Bronchial epithelial cell (primary cell): Measurements from ENCODE around the gene ALOXE3. TPM values are rescaled to one million over a fixed set of nuclear protein-coding genes. Genes with fewer than 3 reads are reported as not detected.
"Not testable (repeated sequence)": the region's sequence is repeated elsewhere in the genome, so short reads cannot be mapped to it uniquely, and the experiment has no call there.

ENCODE experiments used
- DNase-seq: peaks from one replicate; pipeline ENCODE4 v3.0.0-alpha.2; 2010; ENCODE audit warnings: low read depth
- FAIRE-seq: peaks from 2 replicates; lab custom pipeline; 2011; peaks lifted over from hg19 to GRCh38; lab: Jason Lieb, UNC
- H3K27me3 ChIP-seq: 2 replicates; pipeline ENCODE4 v1.5.1; 2011; ENCODE audit warnings: low read length; ENCODE audit not compliant: control insufficient read depth, insufficient read depth
- H3K36me3 ChIP-seq: 2 replicates; pipeline ENCODE4 v1.5.1; 2011; ENCODE audit warnings: low read length; ENCODE audit not compliant: control insufficient read depth, insufficient read depth
- H3K4me3 ChIP-seq: 2 replicates; pipeline ENCODE4 v1.5.1; 2011; ENCODE audit warnings: mild to moderate bottlenecking, low read depth, low read length, control low read depth
- total RNA-seq: library from RNA; depleted of rRNA; stranded (reverse); fragments of >200 nt; gene quantifications from 2 replicates; pipeline ENCODE4 v1.2.1, GENCODE V29; 2014
- TF ChIP-seq, protein P1 (sequence below): IDR thresholded peaks from 2 replicates; pipeline ENCODE4 v1.5.1; 2011; ENCODE audit warnings: mild to moderate bottlenecking, moderate library complexity, low read length, control low read depth, inconsistent platforms; ENCODE audit not compliant: insufficient read depth, severe bottlenecking

ALOXE3 gene
- total RNA-seq, 1 donor from 2014 or later: 1.3 TPM

GRCh38 chr17:8109661-8110455 is 8.5 kb downstream of the ALOXE3 start:
- no peak for FAIRE-seq
- H3K27me3 ChIP-seq: peaks cover 3% of the 10 kb centered on the region
- DNase-seq: peak; percentile 42
- no peaks in the 10 kb centered on the region for H3K36me3 ChIP-seq
- peak overlapping the region; percentile 42 for H3K4me3 ChIP-seq
- TF ChIP-seq, protein P1, sequence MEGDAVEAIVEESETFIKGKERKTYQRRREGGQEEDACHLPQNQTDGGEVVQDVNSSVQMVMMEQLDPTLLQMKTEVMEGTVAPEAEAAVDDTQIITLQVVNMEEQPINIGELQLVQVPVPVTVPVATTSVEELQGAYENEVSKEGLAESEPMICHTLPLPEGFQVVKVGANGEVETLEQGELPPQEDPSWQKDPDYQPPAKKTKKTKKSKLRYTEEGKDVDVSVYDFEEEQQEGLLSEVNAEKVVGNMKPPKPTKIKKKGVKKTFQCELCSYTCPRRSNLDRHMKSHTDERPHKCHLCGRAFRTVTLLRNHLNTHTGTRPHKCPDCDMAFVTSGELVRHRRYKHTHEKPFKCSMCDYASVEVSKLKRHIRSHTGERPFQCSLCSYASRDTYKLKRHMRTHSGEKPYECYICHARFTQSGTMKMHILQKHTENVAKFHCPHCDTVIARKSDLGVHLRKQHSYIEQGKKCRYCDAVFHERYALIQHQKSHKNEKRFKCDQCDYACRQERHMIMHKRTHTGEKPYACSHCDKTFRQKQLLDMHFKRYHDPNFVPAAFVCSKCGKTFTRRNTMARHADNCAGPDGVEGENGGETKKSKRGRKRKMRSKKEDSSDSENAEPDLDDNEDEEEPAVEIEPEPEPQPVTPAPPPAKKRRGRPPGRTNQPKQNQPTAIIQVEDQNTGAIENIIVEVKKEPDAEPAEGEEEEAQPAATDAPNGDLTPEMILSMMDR: peak; percentile 96

DNA sequence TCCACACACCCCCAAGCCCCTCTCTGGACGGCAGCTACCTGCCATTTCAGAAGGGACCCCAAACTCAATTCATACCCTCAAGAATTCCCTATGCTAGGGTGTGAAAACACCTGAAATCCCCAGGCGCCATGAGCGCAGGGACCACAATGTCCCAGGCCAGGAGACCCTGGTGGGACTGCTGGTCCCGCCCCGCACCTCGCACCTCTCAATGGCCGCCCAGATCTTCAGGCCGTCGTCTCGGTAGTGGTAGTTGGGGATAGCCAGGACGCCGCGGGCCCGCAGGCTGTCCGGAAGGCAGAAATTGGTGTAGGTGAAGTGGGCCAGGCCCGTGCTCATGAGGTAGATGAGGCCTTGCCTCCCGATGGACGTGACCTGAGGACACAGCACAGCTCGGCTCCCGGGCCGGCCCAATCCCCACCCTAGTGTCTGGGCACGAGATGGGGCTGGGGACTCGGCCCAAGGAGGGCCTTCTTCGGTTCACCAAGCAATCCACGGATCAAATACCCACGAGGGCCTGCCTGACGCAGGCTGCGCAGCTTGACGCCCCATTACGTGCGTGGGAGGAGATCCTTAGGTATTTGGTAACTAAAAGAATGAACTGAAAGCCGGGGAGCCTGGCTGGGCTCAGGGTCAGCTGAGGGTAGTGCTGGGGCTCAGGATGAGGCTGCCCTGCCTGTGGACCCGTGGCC is 9.2 kb downstream of the ALOXE3 start:
- DNase-seq (no peak), FAIRE-seq (no peak)
- H3K36me3 ChIP-seq: no peaks in the 10 kb centered on the region
- TF ChIP-seq, protein P1: no peak
- no peak overlapping the region for H3K4me3 ChIP-seq
- no peaks in the 10 kb centered on the region for H3K27me3 ChIP-seq

DNA sequence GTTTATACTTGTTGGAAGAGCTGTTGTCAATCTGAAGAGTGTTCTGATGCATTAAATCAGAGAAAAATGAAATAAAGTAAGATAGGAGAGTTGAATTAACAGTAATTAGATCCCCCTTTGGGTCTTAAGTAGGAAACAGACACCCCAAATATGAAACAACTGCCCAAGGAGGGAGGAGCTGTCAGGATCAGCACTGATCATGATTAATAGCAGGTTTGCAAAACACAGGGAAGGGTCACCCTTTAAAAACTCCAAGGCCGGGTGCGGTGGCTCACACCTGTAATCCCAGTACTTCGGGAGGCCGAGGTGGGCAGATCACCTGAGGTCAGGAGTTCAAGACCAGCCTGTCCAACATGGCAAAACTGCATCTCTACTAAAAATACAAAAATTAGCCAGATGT is 11.3 kb downstream of the ALOXE3 start:
- DNase-seq, H3K4me3 ChIP-seq, H3K27me3 ChIP-seq, H3K36me3 ChIP-seq, FAIRE-seq: not testable (repeated sequence)

DNA sequence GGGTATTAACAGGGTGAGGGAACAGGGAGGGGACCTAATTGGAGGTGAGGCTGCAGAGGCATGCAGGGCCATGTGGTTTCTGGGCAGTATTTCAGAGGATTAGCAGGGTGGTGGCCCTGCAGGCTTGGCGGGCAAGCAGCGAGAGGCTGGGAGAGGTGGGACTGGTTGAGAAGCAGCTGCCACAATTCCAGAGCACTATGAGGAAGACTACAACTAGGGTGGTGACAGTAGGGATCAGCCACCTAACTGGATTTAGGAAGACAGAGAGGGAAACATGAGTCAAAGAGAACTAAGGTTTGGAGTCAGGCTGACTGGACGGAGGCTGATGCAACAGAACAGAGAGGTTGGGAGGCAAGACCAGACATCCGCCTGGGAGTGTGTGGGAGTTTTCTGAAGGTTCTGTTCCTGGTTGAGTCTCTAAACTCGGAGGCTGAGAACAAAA is 12.3 kb downstream of the ALOXE3 start:
- Histone ChIP-seq H3K27me3 (no peaks in the 10 kb centered on the region), H3K36me3 (no peaks in the 10 kb centered on the region), H3K4me3 (no peak overlapping the region)
- TF ChIP-seq, protein P1: no peak
- FAIRE-seq (peak; percentile 90), DNase-seq (peak; percentile 91)

GRCh38 chr17:8104911-8105310 is 13.4 kb downstream of the ALOXE3 start:
- FAIRE-seq: no peak
- Histone ChIP-seq H3K27me3 (no peaks in the 10 kb centered on the region), H3K36me3 (no peaks in the 10 kb centered on the region), H3K4me3 (no peak overlapping the region)
- TF ChIP-seq, protein P1: no peak
- no peak for DNase-seq

- Histone ChIP-seq H3K4me3 (no peak overlapping the region), H3K36me3 (no peaks in the 10 kb centered on the region), H3K27me3 (no peaks in the 10 kb centered on the region)
- TF ChIP-seq, protein P1: no peak
- FAIRE-seq (no peak), DNase-seq (peak; percentile 79)
These were observed 14.8 kb downstream of the ALOXE3 start for GRCh38 chr17:8103549-8103948.
